ENCODE measurements around the gene FBXL15.

The FBXL15 gene

GRCh38 chr10:102398172-102399020 is 22.2 kb upstream of the FBXL15 start:
- Histone ChIP-seq H3K36me3 (ENCODE audit: control insufficient read depth, insufficient read depth, low read length) (no peaks in the 10 kb centered on the region; the same call in 1 of the 2 replicates), H3K4me3 (ENCODE audit: low read length) (no peak overlapping the region), H3K4me1 (ENCODE audit: control insufficient read depth, insufficient read depth, low read length) (peaks cover 6% of the 10 kb centered on the region; the same call in 1 of the 2 replicates), H3K9me3 (ENCODE audit: control insufficient read depth, insufficient read depth, low read length) (no peaks in the 10 kb centered on the region), H3K27ac (ENCODE audit: low read length) (no peak overlapping the region), H3K27me3 (ENCODE audit: control insufficient read depth, insufficient read depth, low read length) (peaks cover 4% of the 10 kb centered on the region; the same call in 1 of the 2 replicates)
- WGBS (ENCODE audit: insufficient coverage, insufficient read length) = no CpG with 5 or more reads among the region's 21 CpGs
- no peak for DNase-seq (ENCODE audit: low read depth, low spot score)

GRCh38 chr10:102399217-102400021 is 21.2 kb upstream of the FBXL15 start:
- Histone ChIP-seq H3K4me1 (ENCODE audit: control insufficient read depth, insufficient read depth, low read length) (peaks cover 6% of the 10 kb centered on the region; the same call in 1 of the 2 replicates), H3K27me3 (ENCODE audit: control insufficient read depth, insufficient read depth, low read length) (peaks cover 4% of the 10 kb centered on the region; the same call in 1 of the 2 replicates), H3K36me3 (ENCODE audit: control insufficient read depth, insufficient read depth, low read length) (no peaks in the 10 kb centered on the region; the same call in 1 of the 2 replicates), H3K4me3 (ENCODE audit: low read length) (peak overlapping the region; percentile 51; the same call in 1 of the 2 replicates), H3K27ac (ENCODE audit: low read length) (no peak overlapping the region), H3K9me3 (ENCODE audit: control insufficient read depth, insufficient read depth, low read length) (no peaks in the 10 kb centered on the region)
- DNase-seq (ENCODE audit: low read depth, low spot score) = no peak
- WGBS (ENCODE audit: insufficient coverage, insufficient read length) = no CpG with 5 or more reads among the region's 72 CpGs

- WGBS (ENCODE audit: insufficient coverage, insufficient read length) = no CpG with 5 or more reads among the region's 17 CpGs
- no peaks in the 10 kb centered on the region for H3K9me3 ChIP-seq (ENCODE audit: control insufficient read depth, insufficient read depth, low read length)
- H3K27ac ChIP-seq (ENCODE audit: low read length) = no peak overlapping the region
- no peak overlapping the region for H3K4me3 ChIP-seq (ENCODE audit: low read length)
- H3K36me3 ChIP-seq (ENCODE audit: control insufficient read depth, insufficient read depth, low read length) = no peaks in the 10 kb centered on the region; the same call in 1 of the 2 replicates
- H3K4me1 ChIP-seq (ENCODE audit: control insufficient read depth, insufficient read depth, low read length) = peaks cover 6% of the 10 kb centered on the region; the same call in 1 of the 2 replicates
- no peak for DNase-seq (ENCODE audit: low read depth, low spot score)
- no peaks in the 10 kb centered on the region for H3K27me3 ChIP-seq (ENCODE audit: control insufficient read depth, insufficient read depth, low read length)
These were observed 20.6 kb upstream of the FBXL15 start for GRCh38 chr10:102400076-102400475.

GRCh38 chr10:102400598-102401341 is 19.9 kb upstream of the FBXL15 start:
- Histone ChIP-seq H3K27ac (ENCODE audit: low read length) (no peak overlapping the region), H3K4me1 (ENCODE audit: control insufficient read depth, insufficient read depth, low read length) (peaks cover 6% of the 10 kb centered on the region; the same call in 1 of the 2 replicates), H3K9me3 (ENCODE audit: control insufficient read depth, insufficient read depth, low read length) (no peaks in the 10 kb centered on the region), H3K4me3 (ENCODE audit: low read length) (no peak overlapping the region), H3K27me3 (ENCODE audit: control insufficient read depth, insufficient read depth, low read length) (no peaks in the 10 kb centered on the region), H3K36me3 (ENCODE audit: control insufficient read depth, insufficient read depth, low read length) (no peaks in the 10 kb centered on the region; the same call in 1 of the 2 replicates)
- DNase-seq (ENCODE audit: low read depth, low spot score) = no peak
- no CpG with 5 or more reads among the region's 22 CpGs for WGBS (ENCODE audit: insufficient coverage, insufficient read length)

- Histone ChIP-seq H3K9me3 (ENCODE audit: control insufficient read depth, insufficient read depth, low read length) (no peaks in the 10 kb centered on the region), H3K36me3 (ENCODE audit: control insufficient read depth, insufficient read depth, low read length) (no peaks in the 10 kb centered on the region; the same call in 1 of the 2 replicates), H3K27ac (ENCODE audit: low read length) (no peak overlapping the region), H3K4me3 (ENCODE audit: low read length) (no peak overlapping the region), H3K4me1 (ENCODE audit: control insufficient read depth, insufficient read depth, low read length) (peaks cover 5% of the 10 kb centered on the region; the same call in 1 of the 2 replicates), H3K27me3 (ENCODE audit: control insufficient read depth, insufficient read depth, low read length) (no peaks in the 10 kb centered on the region)
- no peak for DNase-seq (ENCODE audit: low read depth, low spot score)
- no CpG with 5 or more reads among the region's 8 CpGs for WGBS (ENCODE audit: insufficient coverage, insufficient read length)
These were observed 19.3 kb upstream of the FBXL15 start for GRCh38 chr10:102401342-102401654.

- no peak for DNase-seq (ENCODE audit: low read depth, low spot score)
- no peaks in the 10 kb centered on the region; the same call in 1 of the 2 replicates for H3K36me3 ChIP-seq (ENCODE audit: control insufficient read depth, insufficient read depth, low read length)
- no peak overlapping the region for H3K4me3 ChIP-seq (ENCODE audit: low read length)
- H3K27ac ChIP-seq (ENCODE audit: low read length) = no peak overlapping the region
- H3K27me3 ChIP-seq (ENCODE audit: control insufficient read depth, insufficient read depth, low read length) = no peaks in the 10 kb centered on the region
- WGBS (ENCODE audit: insufficient coverage, insufficient read length) = no CpG with 5 or more reads among the region's 18 CpGs
- peaks cover 3% of the 10 kb centered on the region; the same call in 1 of the 2 replicates for H3K4me1 ChIP-seq (ENCODE audit: control insufficient read depth, insufficient read depth, low read length)
- H3K9me3 ChIP-seq (ENCODE audit: control insufficient read depth, insufficient read depth, low read length) = no peaks in the 10 kb centered on the region
These were observed 18.7 kb upstream of the FBXL15 start for GRCh38 chr10:102401735-102402511.

- WGBS (ENCODE audit: insufficient coverage, insufficient read length) = no CpG with 5 or more reads among the region's 5 CpGs
- no peak for DNase-seq (ENCODE audit: low read depth, low spot score)
- H3K27ac ChIP-seq (ENCODE audit: low read length) = no peak overlapping the region
- H3K9me3 ChIP-seq (ENCODE audit: control insufficient read depth, insufficient read depth, low read length) = no peaks in the 10 kb centered on the region
- H3K4me3 ChIP-seq (ENCODE audit: low read length) = no peak overlapping the region
- H3K36me3 ChIP-seq (ENCODE audit: control insufficient read depth, insufficient read depth, low read length) = no peaks in the 10 kb centered on the region; the same call in 1 of the 2 replicates
- H3K4me1 ChIP-seq (ENCODE audit: control insufficient read depth, insufficient read depth, low read length) = peaks cover 3% of the 10 kb centered on the region; the same call in 1 of the 2 replicates
- no peaks in the 10 kb centered on the region; the same call in 1 of the 2 replicates for H3K27me3 ChIP-seq (ENCODE audit: control insufficient read depth, insufficient read depth, low read length)
These were observed 18.1 kb upstream of the FBXL15 start for GRCh38 chr10:102402512-102402896.

GRCh38 chr10:102403115-102403514 is 17.5 kb upstream of the FBXL15 start:
- Histone ChIP-seq H3K4me1 (ENCODE audit: control insufficient read depth, insufficient read depth, low read length) (peaks cover 4% of the 10 kb centered on the region; the same call in 1 of the 2 replicates), H3K4me3 (ENCODE audit: low read length) (no peak overlapping the region), H3K27me3 (ENCODE audit: control insufficient read depth, insufficient read depth, low read length) (peaks cover 2% of the 10 kb centered on the region; the same call in 1 of the 2 replicates), H3K36me3 (ENCODE audit: control insufficient read depth, insufficient read depth, low read length) (no peaks in the 10 kb centered on the region; the same call in 1 of the 2 replicates), H3K9me3 (ENCODE audit: control insufficient read depth, insufficient read depth, low read length) (no peaks in the 10 kb centered on the region), H3K27ac (ENCODE audit: low read length) (no peak overlapping the region)
- WGBS (ENCODE audit: insufficient coverage, insufficient read length) = no CpG with 5 or more reads among the region's 13 CpGs
- DNase-seq (ENCODE audit: low read depth, low spot score) = no peak

GRCh38 chr10:102404361-102405107 is 16.1 kb upstream of the FBXL15 start:
- H3K27me3 ChIP-seq (ENCODE audit: control insufficient read depth, insufficient read depth, low read length) = peaks cover 8% of the 10 kb centered on the region
- no peak for DNase-seq (ENCODE audit: low read depth, low spot score)
- H3K27ac ChIP-seq (ENCODE audit: low read length) = no peak overlapping the region
- H3K4me1 ChIP-seq (ENCODE audit: control insufficient read depth, insufficient read depth, low read length) = peaks cover 7% of the 10 kb centered on the region; the same call in 1 of the 2 replicates
- H3K4me3 ChIP-seq (ENCODE audit: low read length) = no peak overlapping the region
- no peaks in the 10 kb centered on the region; the same call in 1 of the 2 replicates for H3K36me3 ChIP-seq (ENCODE audit: control insufficient read depth, insufficient read depth, low read length)
- no CpG with 5 or more reads among the region's 17 CpGs for WGBS (ENCODE audit: insufficient coverage, insufficient read length)
- H3K9me3 ChIP-seq (ENCODE audit: control insufficient read depth, insufficient read depth, low read length) = no peaks in the 10 kb centered on the region
